Eye (tissue), 1 donor: ENCODE measurements around the gene PFKFB2.

Experiments used
- DNase-seq: peaks from one replicate; pipeline ENCODE4 v3.0.0-alpha.2; 2015

The PFKFB2 gene

GRCh38 chr1:207093944-207094343, 40.9 kb downstream of the PFKFB2 start:
- DNase-seq: no peak

GRCh38 chr1:207097871-207098324, 44.8 kb downstream of the PFKFB2 start:
- no peak for DNase-seq

DNA sequence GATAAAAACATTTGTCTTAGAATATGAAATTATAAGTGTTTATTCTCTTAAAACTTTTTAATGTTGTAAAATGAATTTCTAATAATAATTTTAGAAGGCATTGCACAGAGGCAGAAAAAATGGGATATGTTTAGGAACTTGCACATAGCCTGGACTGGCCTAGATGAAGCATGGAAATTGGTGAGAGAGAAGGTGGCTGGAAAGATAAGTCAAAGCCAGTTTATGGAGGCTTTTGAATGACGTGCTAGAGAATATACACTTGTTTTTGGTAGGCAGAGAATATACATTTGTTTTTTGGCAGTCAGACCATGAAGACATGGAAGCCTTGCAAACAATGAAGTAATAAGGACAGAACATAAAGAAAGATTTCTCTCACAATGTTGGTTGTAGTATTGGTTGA, 48.6 kb downstream of the PFKFB2 start:
- no peak for DNase-seq

- DNase-seq: no peak
These were observed 49.1 kb downstream of the PFKFB2 start for GRCh38 chr1:207102146-207102545.

DNA sequence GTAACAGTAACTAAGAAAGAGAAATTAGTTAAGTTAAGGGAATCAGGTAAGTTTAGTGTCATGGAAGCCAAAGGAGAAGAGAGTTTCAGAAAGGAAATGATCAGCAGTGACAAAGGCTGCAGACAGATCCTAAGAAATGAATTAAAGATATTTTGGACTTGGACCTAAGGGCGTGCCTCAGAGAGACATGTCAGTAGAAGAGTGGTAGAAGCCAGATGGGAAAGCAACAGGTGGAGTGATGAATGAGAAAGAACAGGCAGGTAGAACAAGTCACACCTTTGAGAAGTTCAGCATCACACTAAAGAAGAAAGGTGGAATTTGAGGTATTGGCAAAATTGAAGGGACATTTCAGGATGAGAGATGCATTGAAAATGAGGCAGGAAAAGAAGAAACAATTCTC, 49.6 kb downstream of the PFKFB2 start:
- DNase-seq: no peak

DNA sequence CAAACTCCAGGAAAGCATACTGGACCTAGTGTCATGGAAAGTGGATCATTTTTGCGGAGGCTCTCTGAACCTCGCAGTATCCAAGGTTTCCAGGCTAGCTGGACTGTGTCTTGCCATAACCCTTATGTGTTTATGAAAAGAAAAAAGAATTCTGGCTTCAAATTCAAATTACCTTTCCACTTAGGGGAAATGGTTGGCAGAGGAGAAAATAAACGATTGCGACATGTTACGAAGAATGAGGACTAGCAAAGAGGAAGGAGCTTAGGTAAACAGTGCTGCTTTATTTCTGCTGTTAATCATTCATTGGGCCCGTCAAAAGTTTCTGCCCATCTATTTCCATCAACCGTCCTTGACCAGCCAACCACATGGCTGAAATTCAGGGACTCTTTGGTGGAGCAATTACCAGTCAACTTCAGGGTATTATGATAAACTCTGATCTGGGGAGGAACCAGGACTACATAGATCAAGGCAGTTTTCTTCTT, 50.9 kb downstream of the PFKFB2 start, which contains the start of gene C4BPA:
Gene C4BPA (plus strand): TSS at position 342 of the 482 bp plus-strand sequence. CDS start 8,793 bp downstream, outside the sequence.
- no peak for DNase-seq

DNA sequence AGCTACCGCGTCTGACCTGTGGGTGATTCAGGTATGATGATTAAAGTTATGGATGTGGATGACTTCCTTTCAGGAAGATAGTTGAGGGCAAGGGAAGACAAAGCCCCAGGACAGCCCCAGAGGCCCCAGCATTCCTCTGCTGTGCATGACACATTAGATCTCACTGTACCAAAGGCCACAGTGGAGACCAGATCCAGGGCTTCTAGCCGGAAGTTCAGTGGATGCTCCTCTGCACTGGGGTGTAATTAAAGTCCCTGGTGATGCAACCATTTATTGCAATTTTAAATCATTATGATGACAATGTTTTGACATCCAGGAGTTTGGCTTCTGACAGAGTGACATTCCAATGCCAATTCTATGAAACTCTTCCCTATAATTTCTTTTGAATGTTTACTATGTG, 55.9 kb downstream of the PFKFB2 start:
- DNase-seq: no peak

DNA sequence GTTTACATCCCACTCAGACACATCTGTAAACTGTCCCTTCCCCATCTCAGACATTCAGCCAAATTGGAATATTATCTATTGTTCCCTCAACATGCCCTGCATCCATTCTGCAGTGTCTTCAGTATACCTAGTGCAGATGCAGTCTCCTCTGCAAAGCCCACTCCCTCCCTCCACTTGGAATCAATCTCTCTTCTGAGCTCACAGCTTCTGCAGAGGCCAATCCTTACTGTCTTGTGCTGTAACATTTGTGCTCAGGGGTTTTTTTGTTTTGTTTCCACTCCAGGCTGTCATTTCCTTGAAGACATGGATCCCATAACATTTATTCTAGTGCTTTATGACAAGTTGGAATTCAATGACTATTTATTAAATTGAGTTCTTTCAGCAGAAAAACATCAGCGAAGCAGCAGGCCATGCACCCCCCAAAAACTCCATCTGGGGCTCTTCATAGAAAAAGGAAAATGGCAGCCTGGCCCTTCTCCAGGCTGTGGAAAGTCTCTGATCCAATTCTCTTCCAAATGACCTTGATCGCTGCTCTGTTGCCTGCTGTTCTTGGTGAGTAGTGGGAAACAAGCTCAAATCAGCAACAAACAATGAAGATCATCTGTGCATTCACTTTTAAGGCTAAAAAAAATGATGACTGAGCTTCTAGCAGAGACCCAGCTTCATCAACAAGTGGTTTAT, 59.7 kb downstream of the PFKFB2 start:
- DNase-seq: no peak

DNA sequence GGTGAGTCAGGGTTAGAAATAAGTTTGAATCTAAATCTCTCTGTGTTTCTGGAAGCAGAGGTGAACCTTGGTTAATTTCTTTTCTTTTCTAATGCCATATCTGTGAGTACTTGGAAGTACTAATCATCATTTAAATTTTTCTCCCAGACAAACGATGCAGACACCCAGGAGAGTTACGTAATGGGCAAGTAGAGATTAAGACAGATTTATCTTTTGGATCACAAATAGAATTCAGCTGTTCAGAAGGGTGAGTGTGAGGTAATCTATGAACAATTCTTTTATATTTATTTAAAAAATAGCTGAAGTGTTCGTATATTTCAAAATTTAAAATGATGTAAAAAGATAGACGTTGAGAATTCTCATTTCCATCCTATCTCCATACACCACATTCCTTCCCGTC, 62.2 kb downstream of the PFKFB2 start:
- DNase-seq: no peak

GRCh38 chr1:207124389-207124788, 71.3 kb downstream of the PFKFB2 start:
- no peak for DNase-seq

DNA sequence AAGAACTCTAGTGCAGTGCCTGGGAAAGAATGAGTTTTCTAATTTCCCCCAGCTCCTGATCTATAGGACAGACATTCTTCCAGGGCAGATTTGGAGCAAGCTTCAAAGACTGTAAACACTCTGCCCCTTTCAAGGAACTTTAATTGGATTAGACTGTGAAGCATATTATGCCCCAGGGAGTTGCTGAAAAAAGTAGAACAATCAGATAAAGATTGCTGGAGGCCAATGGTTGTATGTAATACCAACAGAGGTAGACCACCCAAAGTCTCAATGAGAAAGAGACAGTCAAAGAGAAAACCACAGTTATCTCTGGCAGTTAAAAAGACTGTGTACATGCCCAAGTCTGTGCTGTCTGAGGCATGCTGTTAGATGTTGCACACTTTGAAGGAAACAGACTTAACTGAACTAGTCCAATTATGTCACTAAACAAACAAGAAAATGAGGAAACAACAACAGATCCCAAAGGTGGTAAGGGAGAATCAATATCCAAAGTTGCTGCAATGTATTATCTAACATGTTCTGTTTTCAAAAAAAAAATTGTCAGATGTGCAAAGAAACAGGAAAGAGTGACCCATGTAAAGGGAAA, 75.4 kb downstream of the PFKFB2 start:
- no peak for DNase-seq

DNA sequence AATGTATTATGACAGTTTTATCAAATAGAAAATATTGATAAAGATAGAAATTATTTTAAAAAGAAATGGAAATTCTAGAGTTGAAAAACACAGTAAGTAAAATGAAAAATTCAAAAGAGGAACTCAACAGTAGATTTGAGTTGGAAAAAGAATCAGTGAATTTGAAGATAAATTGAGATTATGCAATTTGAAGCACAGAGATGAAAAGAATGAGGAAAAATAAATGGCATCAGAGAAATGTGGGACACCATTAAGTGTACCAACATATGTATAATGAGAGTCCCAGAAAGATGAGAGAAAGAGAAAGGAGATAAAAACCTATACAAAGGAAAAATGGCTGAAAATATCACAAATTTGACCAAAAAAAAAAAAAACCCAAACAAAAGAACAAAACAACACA, 76.0 kb downstream of the PFKFB2 start:
- DNase-seq: no peak
